Endothelial cell of umbilical vein (primary cell): ENCODE data around the gene STARD13.

Experiments used
- CTCF ChIP-seq, 2 donors: IDR thresholded peaks; 1 replicate in 1 of 2; 2 replicates in 1 of 2; pipeline ENCODE4 v1.5.1; 2011; ENCODE audit warnings: low read length in 2 of 2, mild to moderate bottlenecking in 2 of 2, moderate library complexity in 2 of 2, control low read depth in 1 of 2, inconsistent platforms in 1 of 2, low read depth in 1 of 2; ENCODE audit not compliant: insufficient read depth in 1 of 2; ENCODE audit errors: extremely low read depth in 1 of 2
- EZH2 ChIP-seq: IDR thresholded peaks from 2 replicates; pipeline ENCODE4 v1.6.1; 2012; ENCODE audit warnings: borderline replicate concordance, low read depth, mild to moderate bottlenecking, moderate library complexity, low read length, inconsistent platforms; ENCODE audit not compliant: severe bottlenecking
- JUN ChIP-seq: IDR thresholded peaks from 2 replicates; pipeline ENCODE4 v1.6.1; 2011; ENCODE audit warnings: borderline replicate concordance, low read depth; ENCODE audit not compliant: insufficient read length, insufficient read depth
- MAX ChIP-seq: IDR thresholded peaks from 2 replicates; pipeline ENCODE4 v1.6.1; 2011; ENCODE audit not compliant: insufficient read depth, insufficient read length
- MYC ChIP-seq: IDR thresholded peaks from one replicate; pipeline ENCODE4 v1.6.1; 2011; ENCODE audit warnings: mild to moderate bottlenecking, low read depth, low read length
- POLR2A ChIP-seq: IDR thresholded peaks from 2 replicates; pipeline ENCODE4 v1.6.1; 2012; ENCODE audit warnings: low read depth, mild to moderate bottlenecking, control low read depth, low read length
- POLR2AphosphoS5 ChIP-seq: IDR thresholded peaks from 2 replicates; pipeline ENCODE4 v1.6.1; 2012; ENCODE audit warnings: low read depth, mild to moderate bottlenecking, control low read depth, low read length, moderate library complexity; ENCODE audit not compliant: insufficient read depth

GRCh38 chr13:33265607-33266006 lies 19.9 kb downstream of the STARD13 start:
- TF ChIP-seq CTCF (IDR thresholded peaks at IDR 0.05; ENCODE audit: extremely low read depth in 1 of 2, insufficient read depth in 1 of 2, low read depth in 1 of 2, low read length in 2 of 2) (no peak), POLR2A (no peak), MAX (no peak), EZH2 (no peak), POLR2AphosphoS5 (no peak), JUN (no peak), MYC (no peak)
